ENCODE results near the gene PWWP2B. TPM values are rescaled to one million over a fixed set of nuclear protein-coding genes. Genes with fewer than 3 reads are reported as not detected.
A peak's percentile ranks its signal among the peaks of the same experiment; 100 is the strongest.

Gene PWWP2B
- total and polyA plus RNA-seq, 2 of the 8 experiments (the other 6 are each of a cell fraction or from before 2014, with no cell fraction given), result 5.3 to 10.8 TPM

GRCh38 chr10:132406181-132406580 is 9.2 kb downstream of the PWWP2B start:
- H3K56ac ChIP-seq (replicated peaks; ENCODE audit: insufficient read length, low read depth, low read length), result no peak overlapping the region
- H2AFZ ChIP-seq (ENCODE audit: low read length), result no peak overlapping the region
- FAIRE-seq, result no peak
- no peak for DNase-seq (ENCODE audit: low read depth in 1 of 2, low spot score in 2 of 2)
- no peaks in the 10 kb centered on the region for H3K23me2 ChIP-seq (ENCODE audit: low read depth, low read length)
- no peak overlapping the region for H3K23ac ChIP-seq (ENCODE audit: insufficient read length)
- H3K9me3 ChIP-seq (ENCODE audit: insufficient read depth in 2 of 2, low read depth in 1 of 2, low read length in 1 of 2), result no peaks in the 10 kb centered on the region
- peak overlapping the region; percentile 8; the same call in 1 of the 2 replicates for H4K8ac ChIP-seq (ENCODE audit: extremely low read depth, insufficient read depth, low read length)
- ChIA-PET CTCF (ENCODE audit: partially characterized antibody) (interaction anchor here (0.9 to 3.2 kb wide), 11 partner anchors 12 to 49 kb away, joined by 3 to 28 read pairs (median 5); no protein-coding TSS in a partner anchor), POLR2A (ENCODE audit: partially characterized antibody) (interaction anchor here (1.3 to 5.6 kb wide), 4 partner anchors 9 to 39 kb away, joined by 3 to 71 read pairs (median 14); partner anchors contain the start of gene PWWP2B)
- no peak overlapping the region for H4K5ac ChIP-seq (ENCODE audit: insufficient read length, low read depth, low read length)
- peak overlapping the region; percentile 98; the same call in 1 of the 2 replicates for H2BK12ac ChIP-seq (ENCODE audit: low read depth, low read length)
- peaks cover 0 to 8% (median 2%) of the 10 kb centered on the region in 4 experiments; a peak in 3 of 8 replicates for H3K36me3 ChIP-seq (ENCODE audit: control insufficient read depth in 2 of 4, insufficient read depth in 4 of 4, low read length in 3 of 4)
- H3K27me3 ChIP-seq (replicated peaks in 1 of 4; ENCODE audit: control insufficient read depth in 3 of 4, extremely low read depth in 1 of 4, insufficient read depth in 3 of 4, low read length in 3 of 4), result no peaks in the 10 kb centered on the region
- H3K4ac ChIP-seq (replicated peaks; ENCODE audit: insufficient read length, low read depth, low read length), result no peak overlapping the region
- H3K4me3 ChIP-seq (ENCODE audit: extremely low read depth in 1 of 4, insufficient read depth in 2 of 4, low read depth in 3 of 4, low read length in 4 of 4), result no peak overlapping the region
- H2AK5ac ChIP-seq (ENCODE audit: low read depth, low read length), result no peak overlapping the region
- H3K4me1 ChIP-seq (replicated peaks in 1 of 4; ENCODE audit: control insufficient read depth in 3 of 4, insufficient read depth in 4 of 4, low read length in 3 of 4), result peaks cover 3 to 45% (median 34%) of the 10 kb centered on the region in 4 experiments
- H4K20me1 ChIP-seq (replicated peaks in 1 of 2; ENCODE audit: control insufficient read depth in 1 of 2, insufficient read depth in 2 of 2, low read length in 2 of 2), result peaks cover 0 to 3% of the 10 kb centered on the region in 2 experiments
- no peaks in the 10 kb centered on the region for H3K79me2 ChIP-seq (ENCODE audit: control insufficient read depth in 1 of 2, insufficient read depth in 2 of 2, low read length in 2 of 2)
- H3K27ac ChIP-seq (ENCODE audit: low read depth, low read length), result 0 out of 2 replicates have a peak overlapping the region, but pooled peaks have one; percentile 31
- no peak overlapping the region for H4K91ac ChIP-seq (replicated peaks; ENCODE audit: insufficient read length, low read length)
- no peak overlapping the region for H3K14ac ChIP-seq (ENCODE audit: insufficient read length)
- no peak overlapping the region for H3K4me2 ChIP-seq (ENCODE audit: insufficient read depth in 1 of 2, low read depth in 2 of 2, low read length in 2 of 2)
- no peak overlapping the region for H2BK120ac ChIP-seq (replicated peaks; ENCODE audit: low read depth, low read length)
- H3K79me1 ChIP-seq (ENCODE audit: low read depth, low read length), result peaks cover 2% of the 10 kb centered on the region; the same call in 1 of the 2 replicates
- H3K18ac ChIP-seq (ENCODE audit: extremely low read depth, low read length), result peak overlapping the region; percentile 2; the same call in 1 of the 2 replicates
- WGBS, 2 experiments (ENCODE audit: extremely low coverage in 1 of 2, insufficient coverage in 1 of 2, insufficient read length in 1 of 2, insufficient replicate concordance in 2 of 2, low coverage in 1 of 2, low lambda C conversion rate in 2 of 2, missing lambda C conversion rate in 1 of 2), result 94% methylated on average over 17 of the region's 17 CpGs; no CpG with 5 or more reads in 1 of the 2 experiments
- H2BK20ac ChIP-seq (ENCODE audit: low read length), result no peak overlapping the region
- H2BK15ac ChIP-seq (ENCODE audit: low read length), result 0 out of 2 replicates have a peak overlapping the region, but pooled peaks have one; percentile 72
- no peak overlapping the region for H3K9ac ChIP-seq (replicated peaks in 1 of 4; ENCODE audit: extremely low read depth in 1 of 4, low read depth in 3 of 4, low read length in 3 of 4)
- peak overlapping the region; percentile 66; the same call in 1 of the 2 replicates for H2BK5ac ChIP-seq (ENCODE audit: low read depth, low read length)
- no peak for TF ChIP-seq CHD2 (IDR thresholded peaks at IDR 0.05; ENCODE audit: low read length)
- TF ChIP-seq, protein P1, sequence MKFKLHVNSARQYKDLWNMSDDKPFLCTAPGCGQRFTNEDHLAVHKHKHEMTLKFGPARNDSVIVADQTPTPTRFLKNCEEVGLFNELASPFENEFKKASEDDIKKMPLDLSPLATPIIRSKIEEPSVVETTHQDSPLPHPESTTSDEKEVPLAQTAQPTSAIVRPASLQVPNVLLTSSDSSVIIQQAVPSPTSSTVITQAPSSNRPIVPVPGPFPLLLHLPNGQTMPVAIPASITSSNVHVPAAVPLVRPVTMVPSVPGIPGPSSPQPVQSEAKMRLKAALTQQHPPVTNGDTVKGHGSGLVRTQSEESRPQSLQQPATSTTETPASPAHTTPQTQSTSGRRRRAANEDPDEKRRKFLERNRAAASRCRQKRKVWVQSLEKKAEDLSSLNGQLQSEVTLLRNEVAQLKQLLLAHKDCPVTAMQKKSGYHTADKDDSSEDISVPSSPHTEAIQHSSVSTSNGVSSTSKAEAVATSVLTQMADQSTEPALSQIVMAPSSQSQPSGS (IDR thresholded peaks at IDR 0.05; ENCODE audit: low read length), result no peak
- no peak for TF ChIP-seq YY1 (IDR thresholded peaks at IDR 0.05; ENCODE audit: low read depth, low read length)
- TF ChIP-seq KDM5A (IDR thresholded peaks at IDR 0.05; ENCODE audit: low read length), result no peak
- no peak for TF ChIP-seq NANOG (IDR thresholded peaks at IDR 0.05; ENCODE audit: insufficient read depth, low read depth, low read length, poor library complexity, severe bottlenecking)
- no peak for TF ChIP-seq PHF8 (conservative IDR thresholded peaks at IDR 0.05; ENCODE audit: low read depth, low read length)
- TF ChIP-seq TAF7 (optimal IDR thresholded peaks at IDR 0.05; ENCODE audit: borderline replicate concordance, low read depth, low read length), result no peak
- TF ChIP-seq CBX8 (IDR thresholded peaks at IDR 0.05; ENCODE audit: borderline replicate concordance, low read depth, low read length), result no peak
- no peak for TF ChIP-seq POU5F1 (IDR thresholded peaks at IDR 0.05; ENCODE audit: low read depth, low read length)
- TF ChIP-seq TAF1 (IDR thresholded peaks at IDR 0.05; ENCODE audit: low read depth, low read length), result no peak
- TF ChIP-seq SIN3A (conservative IDR thresholded peaks at IDR 0.05 in 1 of 2, IDR thresholded peaks at IDR 0.05 in 1 of 2; ENCODE audit: low read depth in 1 of 2, low read length in 2 of 2), result no peak

Measured in H1 (cell line).